NCI-H345 treated with DMSO at 0.1 percent for 48 hours (cell line): ENCODE measurements around the gene TBRG4.

Experiments
- DNase-seq: peaks from one replicate; lab custom pipeline; 2025; ENCODE audit not compliant: unreplicated experiment; lab: John Stamatoyannopoulos, UW

TBRG4 gene

DNA sequence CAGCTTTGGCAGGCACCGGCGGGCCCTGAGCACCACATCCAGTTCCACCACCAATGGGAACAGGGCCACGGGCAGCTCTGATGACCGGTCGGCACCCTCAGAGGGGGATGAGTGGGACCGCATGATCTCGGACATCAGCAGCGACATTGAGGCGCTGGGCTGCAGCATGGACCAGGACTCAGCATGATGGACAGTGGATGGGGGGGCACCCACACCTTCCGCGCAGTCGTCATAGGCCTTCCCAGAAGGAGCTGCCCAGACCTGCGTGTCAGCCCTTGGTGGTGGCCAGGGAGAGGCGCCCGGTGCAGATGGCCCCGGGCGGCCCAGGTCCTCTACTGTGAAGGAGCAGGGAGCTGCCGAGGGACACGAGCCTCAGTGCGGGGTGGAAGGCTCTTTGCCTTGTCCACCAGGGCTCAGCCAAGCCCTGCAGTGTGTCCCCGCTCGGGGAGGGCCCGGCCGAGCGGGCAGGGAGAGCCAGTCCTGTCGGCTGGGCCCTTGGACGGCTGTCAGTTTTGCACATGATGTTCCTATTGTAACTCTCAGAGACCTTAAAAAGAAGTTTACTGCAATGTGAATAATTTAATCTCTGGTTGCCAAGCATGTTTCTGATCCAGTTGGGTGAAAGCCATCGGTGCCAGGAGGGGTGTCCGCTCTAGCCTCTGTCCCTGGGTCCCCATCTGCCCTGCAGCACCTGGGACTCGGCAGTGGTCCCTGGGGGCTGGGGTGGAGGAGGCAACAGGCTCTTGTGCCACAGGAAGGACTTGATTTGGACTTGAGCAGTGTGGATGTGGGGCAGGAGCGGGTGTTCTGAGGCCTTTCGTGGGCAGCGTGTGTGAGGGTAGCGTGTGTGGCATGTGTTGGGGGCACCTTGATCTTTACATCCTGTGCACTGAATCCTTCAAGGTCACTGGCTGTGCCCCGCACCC lies 35.4 kb downstream of the TBRG4 start:
- no peak for DNase-seq

DNA sequence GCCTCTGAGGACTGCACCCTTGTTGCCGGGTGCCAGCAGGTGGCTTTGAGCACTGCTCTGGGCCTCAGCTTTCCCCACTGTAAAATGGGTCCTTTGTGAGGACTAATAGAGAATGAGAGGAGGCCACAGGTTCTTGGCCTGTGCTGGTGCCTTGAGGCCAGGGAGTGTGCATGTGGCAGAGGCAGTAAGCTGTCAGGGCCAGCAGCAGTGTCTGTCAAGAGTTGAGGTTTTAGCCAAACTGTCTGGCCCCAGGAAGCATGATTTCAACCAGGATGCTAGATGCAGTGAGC lies 36.2 kb downstream of the TBRG4 start:
- DNase-seq, result no peak

DNA sequence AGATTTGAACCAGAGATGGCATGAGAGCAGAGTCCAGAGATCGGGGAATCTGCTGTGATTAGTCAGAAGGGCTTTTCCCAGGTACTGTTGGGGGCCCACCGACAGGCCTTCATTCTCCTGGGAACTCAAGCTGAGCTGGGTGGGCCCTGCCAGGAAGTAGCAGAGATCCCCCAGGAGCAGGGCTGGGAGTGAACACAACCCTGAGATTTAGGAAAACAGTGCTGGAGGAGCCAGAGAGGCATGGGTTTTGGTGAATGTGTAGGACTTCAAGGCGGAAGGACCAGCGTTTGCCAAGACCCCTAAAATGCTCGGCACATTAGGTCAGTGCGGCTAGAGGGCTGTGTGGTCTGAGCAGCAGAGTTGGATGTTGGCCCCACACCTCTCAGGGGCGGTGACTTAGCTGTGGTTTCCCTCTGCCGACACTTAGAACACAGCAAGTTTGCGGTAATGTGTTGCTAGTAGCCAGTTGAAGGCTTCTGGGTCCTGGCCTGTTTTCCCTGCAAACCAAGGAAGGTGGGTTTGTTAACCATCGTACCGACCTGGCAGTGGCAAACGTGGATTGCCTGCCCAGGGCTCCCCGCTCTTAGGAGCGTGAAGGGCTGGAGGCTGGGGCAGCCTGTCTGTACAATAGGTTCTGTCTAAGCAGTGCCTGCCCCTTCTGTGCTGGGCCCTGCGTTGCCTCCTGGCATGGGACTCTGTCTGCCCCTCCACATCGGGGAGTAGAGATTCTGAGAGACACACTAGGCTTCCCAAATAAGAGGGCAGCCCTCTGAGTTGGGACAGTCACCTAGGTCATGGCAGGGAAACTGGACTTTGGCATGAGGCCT lies 36.8 kb downstream of the TBRG4 start:
- no peak for DNase-seq

DNA sequence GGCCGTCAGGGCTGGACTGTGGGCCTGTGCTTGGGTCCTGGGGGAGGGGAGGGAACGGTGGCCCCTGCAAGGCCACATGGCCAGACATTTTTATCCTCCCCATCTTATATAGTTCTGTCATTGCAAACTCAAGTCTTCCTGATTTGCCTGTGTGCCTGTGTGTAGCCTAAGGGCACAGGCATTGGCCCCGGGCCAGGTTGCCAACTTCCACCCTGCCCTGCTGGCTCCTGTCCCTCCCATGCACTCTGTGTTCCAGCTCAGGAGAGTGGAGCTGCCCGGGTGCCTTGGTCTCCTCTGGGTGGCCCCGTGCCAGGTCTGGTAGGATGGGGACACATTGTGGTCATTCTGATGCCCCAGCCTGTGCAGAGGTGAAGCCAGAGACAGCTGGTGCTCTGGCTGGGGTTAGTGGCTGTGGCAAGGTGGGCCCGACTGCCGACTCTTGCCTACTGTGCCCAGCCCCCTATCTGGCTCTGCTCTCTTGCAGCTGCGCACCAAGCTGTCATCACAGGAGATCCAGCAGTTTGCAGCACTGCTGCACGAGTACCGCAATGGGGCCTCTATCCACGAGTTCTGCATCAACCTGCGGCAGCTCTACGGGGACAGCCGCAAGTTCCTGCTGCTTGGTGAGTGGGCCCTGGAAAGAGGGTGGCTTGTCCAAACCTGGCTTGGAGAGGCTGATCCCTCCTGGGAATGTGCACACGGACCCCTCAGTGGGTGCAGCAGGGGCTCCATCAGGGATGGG lies 37.5 kb downstream of the TBRG4 start:
- no peak for DNase-seq

DNA sequence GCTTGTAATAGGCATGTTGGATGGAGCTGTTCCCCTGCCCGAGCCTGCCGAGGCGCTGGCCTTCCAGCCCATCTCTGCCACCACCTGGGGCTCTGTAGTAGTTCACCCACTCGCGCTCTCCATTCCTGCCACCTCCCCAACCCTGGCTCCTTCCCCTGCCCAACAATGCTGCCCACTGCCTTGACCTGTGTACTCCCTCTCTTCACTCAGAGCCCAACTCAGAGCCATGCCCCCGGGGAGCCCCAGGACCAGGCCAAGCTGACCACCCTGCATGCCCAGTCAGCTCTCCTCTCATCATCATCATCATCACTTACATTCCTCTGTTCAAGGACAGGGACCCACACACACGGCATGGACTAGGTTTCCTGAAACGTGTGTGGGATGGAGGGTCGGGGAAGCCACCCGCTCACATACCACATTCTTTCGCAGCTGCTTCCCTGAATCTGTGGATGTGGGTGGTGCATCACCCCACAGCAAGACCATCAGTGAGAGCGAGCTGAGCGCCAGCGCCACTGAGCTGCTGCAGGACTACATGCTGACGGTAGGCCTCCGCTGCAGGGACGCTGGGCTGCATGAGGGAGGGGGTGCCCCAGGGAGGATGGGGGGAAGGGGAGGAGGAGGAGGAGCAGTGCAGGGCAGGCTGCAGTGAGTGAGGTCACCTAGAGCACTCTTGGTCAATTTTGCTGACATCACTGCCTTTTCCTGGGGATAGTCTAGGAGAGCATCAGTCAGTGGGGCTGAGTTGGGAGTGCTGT lies 38.3 kb downstream of the TBRG4 start:
- DNase-seq, result no peak

DNA sequence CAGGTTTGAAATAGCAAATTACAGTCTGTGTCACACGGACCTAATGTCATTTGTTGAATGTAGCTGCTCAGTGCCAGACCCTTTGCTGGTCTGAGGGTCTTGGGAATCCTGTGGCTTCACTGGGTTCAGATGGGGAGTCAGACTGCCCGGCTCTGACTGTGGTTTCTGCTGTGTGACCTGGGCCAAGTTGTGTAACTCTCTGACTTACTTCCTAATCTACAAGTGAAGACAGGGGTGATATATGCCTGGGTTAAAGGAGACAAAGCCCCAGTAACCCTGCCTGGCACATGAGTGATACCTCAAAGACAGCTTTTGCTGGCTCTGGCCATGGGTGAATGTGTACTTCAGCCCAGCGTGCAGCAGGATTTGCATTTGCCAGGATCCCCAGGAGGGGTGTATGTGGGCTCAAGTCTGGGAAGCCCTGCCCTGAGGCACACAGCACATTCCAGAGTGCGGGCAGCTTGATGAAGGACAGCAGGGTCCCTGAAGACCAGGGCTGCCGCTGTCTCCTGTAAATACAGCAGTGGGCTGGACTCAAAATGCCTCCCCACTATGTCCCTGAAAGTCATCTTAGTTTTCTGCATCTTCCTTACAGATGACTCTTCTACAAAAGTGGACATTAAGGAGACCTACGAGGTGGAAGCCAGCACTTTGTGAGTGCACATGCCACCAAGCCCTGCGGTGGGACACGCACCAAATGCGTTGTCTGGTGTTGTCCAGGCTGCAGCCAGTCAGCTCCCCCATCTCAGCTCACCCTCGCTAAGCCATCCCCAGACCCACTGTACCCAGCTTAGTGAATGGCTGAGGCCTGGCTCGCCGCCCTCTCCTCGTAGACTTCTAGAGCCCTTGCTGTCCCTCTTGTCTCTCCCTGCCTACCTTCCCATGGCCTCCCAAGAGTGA lies 39.1 kb downstream of the TBRG4 start:
- DNase-seq, result no peak

DNA sequence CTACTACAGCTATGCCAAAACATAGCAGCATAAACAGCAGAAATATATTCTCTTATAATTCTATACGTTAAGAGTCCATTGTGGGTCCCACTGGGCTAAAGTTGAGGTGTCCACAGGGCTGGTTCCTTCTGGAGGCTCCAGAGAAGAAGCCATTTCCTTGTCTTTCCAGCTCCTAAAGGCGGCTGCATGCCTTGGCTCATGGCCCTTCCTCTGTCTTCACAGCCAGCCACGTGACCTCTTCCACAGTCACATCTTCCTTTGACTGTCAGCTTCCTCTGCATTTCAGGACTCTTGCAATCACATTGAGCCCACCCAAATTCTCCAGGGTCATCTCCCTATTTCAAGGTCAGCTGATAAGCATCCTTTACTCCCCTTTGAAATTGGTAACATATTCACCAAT lies 40.0 kb downstream of the TBRG4 start:
- DNase-seq, result no peak

DNA sequence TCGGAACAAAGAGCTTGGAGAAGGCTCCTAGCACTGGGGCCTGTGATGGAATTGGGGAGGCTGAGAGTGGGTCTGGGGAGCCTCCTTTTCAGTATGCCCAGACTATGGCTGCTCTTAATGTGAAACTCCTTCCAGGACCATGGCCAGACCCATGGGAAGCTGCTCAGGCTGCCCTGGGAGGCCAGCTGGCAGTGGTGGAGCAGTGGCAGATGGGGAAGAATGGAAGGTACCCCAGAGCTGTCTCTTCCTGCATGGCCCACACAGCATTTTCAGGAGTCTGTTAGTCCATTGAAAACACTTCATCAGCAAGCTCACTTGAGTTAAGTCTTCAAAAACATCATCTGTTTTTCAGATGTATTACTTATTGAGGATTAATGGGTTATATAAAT lies 41.2 kb downstream of the TBRG4 start:
- no peak for DNase-seq

DNA sequence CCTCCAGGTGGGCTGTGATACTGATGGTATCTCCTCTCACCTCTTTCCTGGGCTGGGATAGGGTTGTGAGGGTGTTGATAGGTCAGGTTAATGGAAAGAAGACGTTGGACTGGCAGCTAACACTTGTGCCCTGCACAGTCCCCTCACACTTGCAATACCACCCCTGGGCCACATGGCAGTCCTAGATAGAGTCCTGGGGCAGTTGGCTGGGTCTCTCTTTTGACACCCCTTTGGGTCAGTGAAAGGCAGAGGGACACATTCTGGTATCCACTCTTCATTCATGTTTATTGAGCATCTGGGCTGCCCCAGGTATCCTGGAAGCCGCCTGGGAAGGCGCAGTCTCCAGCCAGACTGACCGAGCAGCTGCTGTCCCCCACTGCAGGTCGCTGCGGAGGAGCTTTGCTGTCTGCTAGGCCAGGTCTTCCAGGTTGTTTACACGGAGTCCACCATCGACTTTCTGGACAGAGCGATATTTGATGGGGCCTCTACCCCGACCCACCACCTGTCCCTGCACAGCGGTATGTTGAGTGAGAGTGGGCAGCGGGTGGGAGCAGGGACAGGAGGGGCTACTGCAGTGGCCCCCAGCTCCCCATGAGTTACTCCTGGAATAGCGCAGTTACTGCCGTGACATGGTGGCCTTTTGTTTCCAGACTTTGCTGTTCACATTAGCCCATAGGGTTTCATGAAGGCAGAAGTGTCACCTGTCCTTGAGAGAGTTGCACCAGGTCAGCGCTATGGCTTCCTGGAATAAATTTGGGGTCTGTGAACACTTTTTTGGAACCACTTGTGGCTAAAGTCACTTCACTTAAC lies 41.8 kb downstream of the TBRG4 start:
- no peak for DNase-seq

DNA sequence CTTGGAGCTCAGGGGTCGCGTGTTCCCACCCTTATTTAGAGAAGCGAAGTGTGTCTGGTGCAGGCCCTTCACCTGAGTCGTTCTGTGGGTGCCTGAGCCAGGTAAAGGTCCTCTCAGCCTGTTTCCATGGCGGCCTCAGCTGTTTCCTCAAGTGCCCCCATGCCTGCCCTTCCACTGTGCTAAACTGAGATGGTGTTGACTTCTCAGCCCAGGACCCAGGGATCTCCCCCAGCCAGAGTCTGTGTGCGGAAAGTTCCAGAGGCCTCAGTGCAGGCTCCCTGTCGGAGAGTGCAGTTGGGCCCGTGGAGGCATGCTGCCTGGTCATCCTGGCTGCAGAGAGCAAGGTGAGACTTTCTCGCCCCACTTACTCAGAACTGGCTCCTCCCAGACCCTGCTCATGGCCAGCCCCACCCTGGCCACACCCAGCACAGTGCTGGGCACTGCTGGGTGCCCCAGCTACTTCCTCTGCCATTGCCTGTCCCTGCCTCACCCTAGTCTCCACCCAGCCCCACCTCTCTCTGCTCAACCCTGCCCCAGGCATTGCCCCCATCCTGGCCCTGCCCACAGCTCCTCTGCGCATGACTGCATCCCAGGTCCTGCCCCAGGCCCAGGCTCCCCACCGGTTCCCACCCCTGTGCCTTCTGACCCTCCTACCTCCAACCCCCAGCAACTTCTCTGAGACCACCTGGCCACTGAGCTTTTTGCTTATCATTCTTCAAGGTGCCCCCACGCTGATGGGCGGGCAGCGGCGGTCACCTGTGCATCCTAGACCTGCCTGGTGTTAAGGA lies 43.1 kb downstream of the TBRG4 start:
- no peak for DNase-seq

DNA sequence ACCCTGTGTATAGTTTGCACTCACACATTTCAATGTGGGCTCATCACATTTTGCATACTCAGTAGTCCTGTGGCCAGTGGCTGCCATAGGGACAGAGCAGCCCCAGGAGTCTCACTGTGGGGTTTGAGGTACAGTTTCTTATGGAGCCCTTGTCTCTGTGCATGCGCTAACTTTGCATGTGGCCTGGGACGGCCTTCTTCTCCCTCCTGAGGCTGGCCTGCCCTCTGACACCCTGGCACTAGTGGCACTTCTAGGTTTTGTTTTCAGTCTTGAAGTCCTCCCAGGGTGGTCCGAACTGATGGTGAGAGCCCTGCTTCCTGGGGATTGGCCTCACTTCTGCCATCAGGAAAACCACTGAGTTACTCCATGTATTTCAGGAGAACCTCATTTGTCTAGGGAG lies 43.9 kb downstream of the TBRG4 start:
- DNase-seq, result no peak

DNA sequence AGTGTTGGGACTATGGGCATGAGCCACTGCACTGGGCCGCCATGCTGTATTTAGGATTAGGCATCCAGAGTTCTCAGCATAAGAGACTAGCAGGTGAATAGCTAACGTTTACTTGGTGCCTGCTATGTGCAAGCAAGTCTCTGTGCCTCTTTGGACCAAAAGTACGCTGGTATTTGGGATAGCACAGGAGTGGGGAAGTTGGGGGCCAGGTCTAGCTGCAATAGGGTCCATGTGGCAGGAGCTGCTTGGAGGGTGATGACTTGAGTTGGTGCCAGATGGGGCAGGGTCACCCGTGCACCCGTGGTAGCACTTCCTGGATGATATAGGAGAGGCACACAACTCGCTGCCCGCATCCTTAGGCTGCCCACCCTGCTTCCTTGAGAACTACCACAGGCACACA lies 45.1 kb downstream of the TBRG4 start:
- no peak for DNase-seq

DNA sequence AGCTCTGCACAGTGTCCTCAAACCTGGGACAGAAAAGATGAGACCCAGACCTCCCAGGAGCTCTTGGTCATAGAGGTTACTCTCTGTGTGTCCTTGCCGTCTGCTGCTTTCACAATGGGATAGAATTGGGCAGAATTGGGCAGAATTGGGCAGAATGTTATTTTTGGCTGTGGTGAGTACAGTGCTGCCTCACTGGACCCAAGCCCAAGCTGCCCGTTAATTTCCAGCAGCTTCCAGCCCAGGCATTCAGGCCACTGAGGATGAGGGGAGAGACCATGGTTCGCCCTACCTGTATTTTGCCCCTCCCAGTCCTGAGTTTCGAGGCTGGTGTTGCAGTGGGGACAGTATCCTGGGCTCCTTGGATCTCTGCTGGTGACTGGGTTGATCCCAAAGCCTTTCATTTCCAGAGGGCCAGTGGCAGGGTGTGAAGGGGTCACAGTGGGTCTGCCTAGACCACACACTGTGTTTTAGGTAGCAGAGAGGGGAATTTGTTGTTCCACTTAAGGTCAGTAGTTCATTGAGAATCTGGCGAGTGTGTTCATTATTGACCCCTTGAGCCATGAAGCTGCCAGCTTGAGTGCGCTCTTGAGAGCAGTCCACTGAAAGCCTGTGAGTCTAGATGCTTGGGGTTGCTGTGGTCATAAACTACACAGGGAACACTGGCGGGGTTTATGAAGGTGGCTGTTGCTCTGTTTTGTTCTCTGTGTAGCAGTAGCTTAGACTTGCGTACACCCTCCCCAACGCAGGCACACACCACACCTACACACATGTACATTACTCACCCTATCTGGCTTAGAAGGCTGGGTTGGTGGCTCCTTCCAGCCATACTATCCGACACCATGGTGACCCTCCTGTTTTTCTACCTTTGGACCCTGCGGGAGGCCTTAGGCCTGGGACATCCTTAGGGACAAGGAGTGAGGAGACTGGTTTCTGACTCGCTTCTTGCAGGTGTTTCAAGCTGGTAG lies 46.2 kb downstream of the TBRG4 start:
- DNase-seq, result no peak

DNA sequence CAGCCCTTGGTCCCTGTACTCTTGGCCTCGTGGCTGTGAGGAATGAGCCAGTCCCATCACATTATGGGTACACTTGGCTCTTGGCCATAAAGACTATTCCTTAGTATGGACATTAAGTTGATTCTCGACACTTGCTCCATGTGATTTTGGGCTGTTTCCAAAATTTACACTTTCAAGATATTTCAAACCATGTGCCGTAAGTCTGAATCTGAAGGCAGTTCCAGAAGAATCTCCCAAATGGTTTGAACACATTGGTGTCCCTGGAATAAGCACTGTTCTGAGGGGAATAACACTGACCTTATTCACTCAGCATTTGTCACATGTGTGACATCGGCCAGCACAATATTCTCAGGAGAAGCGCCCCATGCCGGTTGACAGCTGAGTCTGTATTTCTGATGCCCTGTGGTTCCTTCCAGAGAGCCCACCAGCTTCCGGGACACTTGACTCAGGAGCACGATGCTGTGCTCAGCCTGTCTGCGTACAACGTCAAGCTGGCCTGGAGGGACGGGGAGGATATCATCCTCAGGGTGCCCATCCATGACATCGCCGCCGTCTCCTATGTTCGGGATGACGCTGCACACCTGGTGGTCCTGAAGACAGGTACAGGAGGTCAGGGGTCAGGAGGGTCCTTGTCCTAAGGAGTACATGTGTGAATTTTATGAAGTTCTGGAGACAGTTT lies 47.3 kb downstream of the TBRG4 start:
- DNase-seq, result no peak

DNA sequence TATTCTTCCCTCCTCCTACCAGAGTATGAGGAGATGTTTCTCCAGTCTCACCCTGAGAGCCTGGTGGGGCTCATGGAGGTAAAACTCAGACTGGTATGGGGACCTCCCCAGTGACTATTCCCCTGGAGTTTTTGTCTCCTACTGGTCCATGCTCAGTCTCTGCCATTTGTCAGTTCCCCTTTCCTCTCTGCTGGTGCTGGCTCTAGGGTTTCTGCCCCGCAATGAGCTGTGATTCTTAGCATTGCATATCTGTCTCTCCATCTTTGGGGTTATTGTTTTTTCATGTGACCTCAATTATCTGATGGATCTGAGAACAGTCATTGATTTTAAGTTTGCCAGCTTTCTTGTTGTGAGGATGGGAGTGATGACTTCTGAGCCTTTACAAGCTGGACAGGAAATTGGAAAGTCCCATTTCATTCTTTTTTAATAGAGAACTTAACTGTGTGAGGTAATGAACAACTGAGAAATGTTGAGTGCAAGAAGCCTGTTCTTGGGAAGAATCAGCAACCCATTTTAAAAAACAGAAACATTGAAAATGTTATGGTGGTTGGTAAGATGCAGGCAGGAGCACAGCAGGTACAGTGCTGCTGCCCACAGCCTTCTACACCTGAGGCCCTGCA lies 49.6 kb downstream of the TBRG4 start:
- no peak for DNase-seq

DNA sequence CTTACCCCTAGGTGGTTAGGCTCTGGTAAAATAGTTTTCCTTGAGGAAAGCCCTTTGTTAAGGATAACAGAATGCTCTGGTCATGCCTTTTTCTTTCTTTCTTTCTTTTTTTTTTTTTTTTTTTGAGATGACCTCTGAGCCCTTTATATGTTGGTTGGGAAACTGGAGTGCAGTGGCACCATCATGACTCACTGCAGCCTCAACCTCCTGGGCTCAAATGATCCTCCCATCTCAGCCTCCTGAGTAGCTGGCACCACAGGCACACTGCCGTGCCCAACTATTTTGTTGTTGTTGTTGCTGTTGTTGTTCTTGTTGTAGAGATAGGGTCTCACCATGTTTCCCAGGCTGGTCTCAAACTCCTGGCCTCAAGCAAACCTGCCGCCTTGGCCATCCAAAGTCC lies 50.1 kb downstream of the TBRG4 start:
- DNase-seq, result no peak
